ENCODE measurements around the gene RALGAPA2.

GRCh38 chr20:20658123-20658522, 54.3 kb downstream of the RALGAPA2 start:
- TF ChIP-seq ZNF317 (CRISPR knock-in tag; IDR thresholded peaks at IDR 0.05; ENCODE audit: borderline replicate concordance, low read depth), result no peak
- no peak for TF ChIP-seq CTCF (IDR thresholded peaks at IDR 0.05)
- no peak for TF ChIP-seq PREB (CRISPR knock-in tag; IDR thresholded peaks at IDR 0.05; ENCODE audit: borderline replicate concordance)
- no peak for TF ChIP-seq IRF1 (CRISPR knock-in tag; IDR thresholded peaks at IDR 0.05)
- TF ChIP-seq AFF4 (CRISPR knock-in tag; IDR thresholded peaks at IDR 0.05; ENCODE audit: borderline replicate concordance), result no peak
- no peak for TF ChIP-seq FOXP4 (CRISPR knock-in tag; IDR thresholded peaks at IDR 0.05)
- TF ChIP-seq ARID4B (CRISPR knock-in tag; IDR thresholded peaks at IDR 0.05; ENCODE audit: borderline replicate concordance), result no peak
- no peak for TF ChIP-seq NFYB (CRISPR knock-in tag; conservative IDR thresholded peaks at IDR 0.05; ENCODE audit: low read depth)
- no peak for TF ChIP-seq ZBTB21 (CRISPR knock-in tag; IDR thresholded peaks at IDR 0.05; ENCODE audit: borderline replicate concordance)
- no peak for TF ChIP-seq NR2C2 (CRISPR knock-in tag; IDR thresholded peaks at IDR 0.05)
- no peak for TF ChIP-seq ERG (CRISPR knock-in tag; IDR thresholded peaks at IDR 0.05)
